Measurements from ENCODE around the gene SYCP3. TPM values are rescaled to one million over a fixed set of nuclear protein-coding genes. Genes with fewer than 3 reads are reported as not detected.

SYCP3 gene
- polyA plus RNA-seq, 1 experiment = not detected

- no peak for TF ChIP-seq CTCF (IDR thresholded peaks at IDR 0.05; ENCODE audit: insufficient read depth, low read depth, low read length)
- DNase-seq (ENCODE audit: low read depth) = no peak
- POLR2A ChIA-PET = interaction anchor here (0.6 kb wide), 1 partner anchor 19 kb away, joined by 3 read pairs; no protein-coding TSS in a partner anchor
Measured at GRCh38 chr12:101710288-101710687, 29.0 kb downstream of the SYCP3 start.

DNA sequence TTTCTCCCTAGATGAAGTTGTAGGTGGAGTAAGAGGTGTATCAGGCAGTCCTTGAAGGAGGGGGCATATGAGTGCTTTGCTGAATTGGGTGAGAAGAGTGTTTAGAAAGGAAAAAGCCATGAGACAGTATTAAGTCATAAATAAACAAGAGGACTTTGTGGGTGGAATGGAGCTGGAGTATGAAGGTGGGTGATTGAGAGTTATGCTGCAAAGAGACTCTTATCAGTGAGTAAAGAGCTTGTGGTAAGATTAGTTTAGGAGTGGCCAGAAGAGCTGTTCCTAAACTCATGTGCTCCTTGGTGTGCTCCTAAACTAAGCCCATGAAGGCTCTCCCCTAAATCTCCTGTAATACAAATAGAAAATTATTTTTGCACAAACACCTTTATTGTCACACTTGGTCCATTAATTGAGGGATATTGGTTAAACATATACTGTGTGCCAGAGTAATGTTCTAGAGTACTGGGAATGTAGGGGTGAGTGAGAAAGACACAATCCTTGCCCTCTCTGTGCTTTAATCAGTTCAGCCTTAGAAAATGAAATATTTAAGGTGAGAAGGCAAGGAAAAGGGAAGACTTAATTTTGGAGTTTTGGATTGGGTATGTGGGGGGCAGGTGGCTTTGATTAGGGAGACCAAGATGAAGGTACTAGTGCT lies 32.0 kb downstream of the SYCP3 start:
- POLR2A ChIA-PET = no interaction called here
- Histone ChIP-seq H3K27me3 (ENCODE audit: control insufficient read depth, insufficient read depth, low read length) (no peaks in the 10 kb centered on the region), H3K4me3 (ENCODE audit: low read depth, low read length) (no peak overlapping the region), H3K36me3 (ENCODE audit: control insufficient read depth, insufficient read depth, low read length) (no peaks in the 10 kb centered on the region)
- no peak for TF ChIP-seq CTCF (IDR thresholded peaks at IDR 0.05; ENCODE audit: insufficient read depth, low read depth, low read length)
- CTCF ChIA-PET = no interaction called here
- no peak for DNase-seq (ENCODE audit: low read depth)

More at GRCh38 chr12:101710288-101710687, 29.0 kb downstream of the SYCP3 start:
- H3K36me3 ChIP-seq (ENCODE audit: control insufficient read depth, insufficient read depth, low read length) = no peaks in the 10 kb centered on the region
- CTCF ChIA-PET = no interaction called here
- no peak overlapping the region for H3K4me3 ChIP-seq (ENCODE audit: low read depth, low read length)
- no peaks in the 10 kb centered on the region for H3K27me3 ChIP-seq (ENCODE audit: control insufficient read depth, insufficient read depth, low read length)

DNA sequence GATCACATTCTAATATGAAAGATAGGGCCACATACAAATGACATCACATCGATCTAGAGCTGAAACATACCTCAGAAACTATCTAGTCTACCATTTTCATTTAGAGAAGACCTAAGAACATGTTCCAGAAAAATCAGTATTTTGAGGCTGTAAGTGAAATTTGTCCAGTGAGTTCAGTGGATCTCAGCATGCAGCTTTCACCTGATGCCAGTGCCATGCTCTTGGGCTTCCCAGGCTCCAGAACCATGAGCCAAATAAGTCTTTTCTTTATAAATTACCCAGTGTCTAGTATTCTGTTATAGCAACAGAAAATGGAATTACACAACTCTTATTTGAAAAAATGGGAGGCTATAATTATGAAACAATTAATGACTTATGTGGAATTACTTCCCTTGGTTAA lies 32.9 kb downstream of the SYCP3 start:
- Histone ChIP-seq H3K27me3 (ENCODE audit: control insufficient read depth, insufficient read depth, low read length) (no peaks in the 10 kb centered on the region), H3K36me3 (ENCODE audit: control insufficient read depth, insufficient read depth, low read length) (no peaks in the 10 kb centered on the region), H3K4me3 (ENCODE audit: low read depth, low read length) (no peak overlapping the region)
- TF ChIP-seq CTCF (IDR thresholded peaks at IDR 0.05; ENCODE audit: insufficient read depth, low read depth, low read length) = no peak
- POLR2A ChIA-PET = no interaction called here
- no peak for DNase-seq (ENCODE audit: low read depth)
- CTCF ChIA-PET = no interaction called here

DNA sequence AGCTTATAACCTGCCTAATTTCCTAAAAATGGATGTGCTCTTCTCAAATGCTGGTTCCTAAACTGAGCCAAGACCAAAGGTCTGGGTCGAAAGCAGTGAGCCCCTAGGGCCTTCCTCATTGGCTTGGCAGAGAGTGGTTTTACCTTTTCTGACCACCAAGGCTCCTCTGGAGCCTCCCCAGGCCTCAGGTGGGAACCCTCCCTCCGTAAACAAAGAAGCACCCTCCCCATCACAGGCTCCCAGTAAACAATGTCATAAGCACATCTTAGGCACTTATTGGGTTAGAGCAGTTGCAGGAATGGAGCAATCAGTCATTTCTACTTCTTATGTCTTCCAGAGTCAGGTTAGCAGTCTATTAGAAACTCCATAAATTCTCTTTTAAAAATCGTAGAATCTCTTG lies 35.8 kb downstream of the SYCP3 start:
- H3K4me3 ChIP-seq (ENCODE audit: low read depth, low read length) = no peak overlapping the region

GRCh38 chr12:101700299-101700820 lies 38.9 kb downstream of the SYCP3 start:
- no peaks in the 10 kb centered on the region for H3K36me3 ChIP-seq (ENCODE audit: control insufficient read depth, insufficient read depth, low read length)
- TF ChIP-seq CTCF (IDR thresholded peaks at IDR 0.05; ENCODE audit: insufficient read depth, low read depth, low read length) = no peak
- no peak overlapping the region for H3K4me3 ChIP-seq (ENCODE audit: low read depth, low read length)
- CTCF ChIA-PET = no interaction called here
- no peaks in the 10 kb centered on the region for H3K27me3 ChIP-seq (ENCODE audit: control insufficient read depth, insufficient read depth, low read length)
- POLR2A ChIA-PET = no interaction called here
- no peak for DNase-seq (ENCODE audit: low read depth)

More for the DNA sequence above, 35.8 kb downstream of the SYCP3 start:
- DNase-seq (ENCODE audit: low read depth) = no peak
- H3K27me3 ChIP-seq (ENCODE audit: control insufficient read depth, insufficient read depth, low read length) = no peaks in the 10 kb centered on the region
- ChIA-PET CTCF (interaction anchor here (0.7 kb wide), 1 partner anchor 250 kb away, joined by 3 read pairs; no protein-coding TSS in a partner anchor), POLR2A (no interaction called here)
- no peak for TF ChIP-seq CTCF (IDR thresholded peaks at IDR 0.05; ENCODE audit: insufficient read depth, low read depth, low read length)
- H3K36me3 ChIP-seq (ENCODE audit: control insufficient read depth, insufficient read depth, low read length) = no peaks in the 10 kb centered on the region

Data from BJ (cell line).